GM21390 (cell line): ENCODE results near the gene CLHC1.
A peak's percentile ranks its signal among the peaks of the same experiment; 100 is the strongest.
"Not testable (repeated sequence)": the region's sequence is repeated elsewhere in the genome, so short reads cannot be mapped to it uniquely, and the experiment has no call there.

Source experiments
- ATAC-seq: cut with Tn5 transposase; IDR thresholded peaks from one replicate; pipeline ENCODE4 v1.9.1; 2021; ENCODE audit not compliant: unreplicated experiment

The CLHC1 gene

DNA sequence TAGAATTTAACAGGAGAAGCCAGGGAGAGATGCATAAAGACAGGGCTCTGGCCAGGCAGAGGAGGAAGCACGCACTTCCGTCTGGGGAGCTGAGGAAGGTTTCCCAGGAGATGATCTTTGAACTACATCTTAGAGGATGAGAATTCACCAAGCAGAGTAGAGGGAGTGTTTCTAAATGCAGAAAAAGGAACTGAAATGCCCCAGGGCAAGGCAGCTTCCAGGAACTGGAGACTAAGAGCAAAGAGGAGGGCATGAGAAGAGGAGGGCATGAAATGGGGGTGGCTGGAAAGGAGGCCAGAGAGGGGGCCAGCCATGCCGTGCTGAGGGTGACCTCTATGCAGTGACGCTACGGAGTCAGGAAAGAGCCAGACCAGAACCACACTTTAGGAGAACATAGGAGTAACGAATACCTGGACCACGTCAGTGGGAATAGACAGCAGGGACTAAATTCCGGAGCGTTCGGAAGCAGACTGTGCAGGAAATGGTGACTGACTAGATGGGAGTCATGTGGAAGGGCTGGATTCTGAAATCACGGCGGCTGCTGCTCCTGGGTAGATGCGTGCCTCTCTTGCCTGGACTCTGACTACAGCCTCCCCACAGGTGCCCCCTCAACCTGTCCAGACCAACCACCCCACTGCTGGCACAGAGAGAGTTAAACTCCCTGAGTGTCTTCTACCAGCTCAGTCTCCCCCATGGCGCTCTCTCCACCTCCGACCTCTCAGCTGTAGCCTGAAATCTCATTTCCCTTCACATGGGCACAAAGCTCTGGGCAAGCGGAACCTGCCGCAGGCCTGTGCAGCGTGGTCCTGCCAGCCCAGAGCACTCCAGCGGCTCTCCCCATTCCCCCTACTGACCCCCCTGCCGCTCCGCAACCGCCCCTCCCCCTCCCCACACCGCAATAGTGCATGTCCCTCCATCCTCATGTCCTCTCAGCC, 94.8 kb downstream of the CLHC1 start:
- no peak for ATAC-seq

DNA sequence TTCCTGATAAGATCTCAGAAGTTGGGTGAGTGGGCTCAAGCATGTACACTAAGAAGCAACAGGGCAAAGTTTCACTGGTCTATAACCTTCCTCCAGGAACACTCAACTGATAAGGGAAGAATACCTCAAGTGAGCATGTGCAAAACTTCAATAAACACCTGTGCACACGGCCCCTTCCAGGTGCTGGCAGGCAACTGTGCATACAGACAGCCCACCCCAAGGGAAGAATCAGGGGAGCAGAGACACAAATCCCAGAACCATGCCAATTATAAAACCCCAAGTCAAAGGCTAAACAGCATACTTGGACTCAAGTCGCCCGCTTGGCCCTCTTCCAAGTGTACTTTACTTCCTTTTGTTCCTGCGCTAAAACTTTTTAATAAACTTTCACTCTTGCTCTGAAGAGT, 96.0 kb downstream of the CLHC1 start:
- ATAC-seq = no peak

GRCh38 chr2:55135491-55135890, 96.6 kb downstream of the CLHC1 start:
- no peak for ATAC-seq

GRCh38 chr2:55134316-55134706, 97.8 kb downstream of the CLHC1 start:
- ATAC-seq = no peak

DNA sequence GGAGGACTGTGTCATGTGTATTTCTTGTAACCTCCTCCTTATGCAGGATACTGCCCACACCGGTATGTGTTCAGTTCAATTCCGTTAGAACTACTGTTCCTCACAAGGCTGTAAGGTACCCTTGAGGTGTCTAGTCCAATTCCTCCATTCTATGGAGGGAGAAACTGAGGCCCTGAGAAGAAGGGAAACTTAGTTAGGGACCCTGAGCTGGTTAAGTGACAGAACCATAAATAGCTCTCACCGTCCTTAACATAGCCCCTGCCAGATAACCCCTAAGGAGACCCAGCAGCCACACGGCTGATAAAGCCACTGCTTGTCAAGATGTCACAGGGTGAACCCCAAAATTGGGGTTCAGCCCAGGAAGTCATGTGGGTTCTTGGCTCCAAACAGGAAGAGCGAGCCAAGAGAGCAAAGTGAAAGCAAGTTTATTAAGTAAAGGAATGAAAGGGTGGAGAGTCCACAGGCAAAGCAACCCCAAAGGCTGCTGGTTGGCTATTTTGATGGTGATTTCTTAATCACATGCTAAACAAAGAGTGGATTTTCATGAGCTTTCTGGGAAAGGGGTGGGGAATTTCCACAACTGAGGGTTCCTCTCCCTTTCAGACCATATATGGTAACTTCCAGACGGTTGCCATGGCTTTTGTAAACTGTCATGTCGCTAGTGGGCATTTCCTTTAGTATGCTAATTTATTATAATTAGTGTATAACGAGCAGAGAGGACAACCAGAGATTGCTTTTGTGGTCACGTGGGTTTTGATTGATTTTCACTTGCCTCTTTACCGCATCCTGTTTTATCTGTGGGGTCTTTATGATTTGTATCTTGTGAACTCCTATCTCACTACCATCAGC, 98.4 kb downstream of the CLHC1 start:
- peak; percentile 87 for ATAC-seq

DNA sequence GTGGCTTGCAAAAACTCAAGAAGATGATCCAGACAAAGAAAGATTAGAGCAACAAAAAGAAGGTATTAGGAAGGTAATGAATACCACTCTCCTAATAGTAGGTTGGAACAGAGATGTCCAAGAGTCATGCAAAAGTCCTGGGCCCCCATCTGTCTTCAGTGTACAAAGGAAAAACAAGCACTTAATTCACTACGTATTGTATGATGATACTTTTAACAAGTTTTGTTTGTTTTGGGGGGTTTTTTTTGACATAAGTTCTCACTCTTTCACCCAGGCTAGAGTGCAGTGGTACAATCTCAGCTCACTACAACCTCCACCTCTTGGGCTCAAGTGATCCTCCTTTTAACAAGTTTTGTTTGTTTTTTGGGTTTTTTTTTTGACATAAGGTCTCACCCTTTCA, 101.2 kb downstream of the CLHC1 start:
- ATAC-seq = no peak

DNA sequence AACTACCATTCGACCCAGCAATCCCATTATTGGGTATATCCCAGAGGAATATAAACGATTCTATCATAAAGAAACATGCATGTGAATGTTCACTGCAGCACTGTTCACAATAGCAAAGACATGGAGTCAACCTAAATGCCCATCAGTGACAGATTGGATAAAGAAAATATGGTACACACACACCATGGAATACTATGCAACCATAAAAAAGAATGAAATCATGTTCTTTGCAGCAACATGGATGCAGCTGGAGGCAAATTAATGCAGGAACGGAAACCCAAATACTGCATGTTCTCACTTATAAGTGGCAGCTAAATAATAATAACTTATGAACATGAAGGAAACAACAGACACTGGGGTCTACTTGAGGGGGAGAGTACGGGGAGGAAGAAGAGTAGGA, 105.5 kb downstream of the CLHC1 start:
- not testable (repeated sequence) for ATAC-seq
